ENCODE measurements around the gene ODAD2.

GRCh38 chr10:27948186-27948585 is 50.7 kb downstream of the ODAD2 start:
- TF ChIP-seq POLR2A (IDR thresholded peaks at IDR 0.05; ENCODE audit: low read depth, low read length) (no peak), SPI1 (IDR thresholded peaks at IDR 0.05; ENCODE audit: low read depth, low read length) (no peak), POLR2AphosphoS5 (IDR thresholded peaks at IDR 0.05; ENCODE audit: low read depth, low read length) (no peak)
